Mesendoderm (in vitro differentiated cells): ENCODE measurements around the gene EFCAB11.

Experiments used
- DNase-seq: peaks from one replicate; pipeline ENCODE4 v3.0.0; 2013
- H2AK5ac ChIP-seq: 2 replicates; pipeline ENCODE4 v1.6.1; 2013; ENCODE audit warnings: low read length, inconsistent platforms
- H2BK120ac ChIP-seq: 2 replicates; pipeline ENCODE4 v1.6.1; 2013; ENCODE audit warnings: low read depth, mild to moderate bottlenecking, low read length, moderate library complexity, mixed read lengths
- H2BK15ac ChIP-seq: replicated peaks from 2 replicates; pipeline ENCODE4 v1.6.1; 2013; ENCODE audit warnings: low read depth, mild to moderate bottlenecking, moderate library complexity
- H2BK5ac ChIP-seq: 2 replicates; pipeline ENCODE4 v1.6.1; 2013; ENCODE audit warnings: low read length, inconsistent platforms
- H3K18ac ChIP-seq: 2 replicates; pipeline ENCODE4 v1.6.1; 2013; ENCODE audit warnings: mild to moderate bottlenecking, low read length, mixed read lengths
- H3K23ac ChIP-seq: one replicate; pipeline ENCODE4 v1.6.1; 2013; ENCODE audit warnings: low read length
- H3K27ac ChIP-seq: 2 replicates; pipeline ENCODE4 v1.5.1; 2013; ENCODE audit warnings: low read depth, mild to moderate bottlenecking, inconsistent platforms, low read length, moderate library complexity
- H3K27me3 ChIP-seq: 2 replicates; pipeline ENCODE4 v1.6.1; 2013; ENCODE audit warnings: low read length, control low read depth, mild to moderate bottlenecking, inconsistent platforms; ENCODE audit not compliant: insufficient read depth, poor library complexity
- H3K36me3 ChIP-seq: 2 replicates; pipeline ENCODE4 v1.6.1; 2013; ENCODE audit warnings: low read length, inconsistent platforms; ENCODE audit not compliant: control insufficient read depth, insufficient read depth
- H3K4ac ChIP-seq: one replicate; pipeline ENCODE4 v1.6.1; 2013; ENCODE audit warnings: low read depth, mild to moderate bottlenecking, low read length, moderate library complexity
- H3K4me1 ChIP-seq: 2 replicates; pipeline ENCODE4 v1.6.1; 2013; ENCODE audit warnings: low read depth, low read length, inconsistent platforms; ENCODE audit not compliant: control insufficient read depth
- H3K4me2 ChIP-seq: 2 replicates; pipeline ENCODE4 v1.6.1; 2013; ENCODE audit warnings: low read length
- H3K4me3 ChIP-seq: 2 replicates; pipeline ENCODE4 v1.5.1; 2013; ENCODE audit warnings: mild to moderate bottlenecking, low read length
- H3K56ac ChIP-seq: one replicate; pipeline ENCODE4 v1.6.1; 2013; ENCODE audit warnings: low read length
- H3K79me1 ChIP-seq: 2 replicates; pipeline ENCODE4 v1.6.1; 2013; ENCODE audit warnings: low read length, inconsistent platforms
- H3K79me2 ChIP-seq: 2 replicates; pipeline ENCODE4 v1.6.1; 2013; ENCODE audit warnings: mild to moderate bottlenecking, low read length; ENCODE audit not compliant: control insufficient read depth, insufficient read depth
- H3K9ac ChIP-seq: 2 replicates; pipeline ENCODE4 v1.6.1; 2013; ENCODE audit warnings: low read length, inconsistent platforms
- H4K5ac ChIP-seq: one replicate; pipeline ENCODE4 v1.6.1; 2013; ENCODE audit warnings: low read length
- H4K8ac ChIP-seq: one replicate; pipeline ENCODE4 v1.6.1; 2013; ENCODE audit warnings: low read depth, mild to moderate bottlenecking, control low read depth, low read length, moderate library complexity
- WGBS: extraction: QIAGEN DNeasy Blood & Tissue Kit; methylation state at CpG from one replicate; pipeline ENCODE4 v1.1.7; 2013; ENCODE audit warnings: low lambda C conversion rate, missing lambda C conversion rate; ENCODE audit not compliant: insufficient coverage; ENCODE audit errors: extremely low coverage; 5-methylcytosine and 5-hydroxymethylcytosine counted together

EFCAB11 gene

DNA sequence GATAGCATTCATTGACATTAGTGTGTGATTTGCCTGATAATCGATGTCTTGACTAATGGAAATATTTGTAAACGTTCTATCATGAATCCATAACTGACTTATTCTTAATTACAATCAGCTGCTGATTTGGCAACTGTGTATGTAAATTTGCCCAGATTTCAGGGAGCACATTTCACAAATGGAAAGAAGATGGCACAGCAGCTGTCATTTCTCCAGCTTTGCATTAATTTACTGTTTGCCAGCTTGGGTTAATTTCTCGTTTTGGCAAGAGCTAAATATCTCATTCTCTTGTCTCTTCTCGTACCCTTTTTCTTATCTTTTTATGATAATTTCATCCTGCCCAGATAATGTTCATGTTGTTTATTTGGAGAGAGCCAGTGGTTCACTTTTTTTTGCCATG is 24.1 kb upstream of the EFCAB11 start:
- DNase-seq, result no peak
- Histone ChIP-seq H2BK120ac (no peak overlapping the region), H3K4me3 (no peak overlapping the region), H3K79me2 (no peaks in the 10 kb centered on the region), H2BK15ac (no peak overlapping the region), H3K79me1 (no peaks in the 10 kb centered on the region), H3K4me1 (no peaks in the 10 kb centered on the region), H4K5ac (no peak overlapping the region), H3K4me2 (no peak overlapping the region), H2AK5ac (no peak overlapping the region), H3K4ac (no peak overlapping the region), H4K8ac (no peak overlapping the region), H3K9ac (no peak overlapping the region), H3K27me3 (no peaks in the 10 kb centered on the region), H3K27ac (no peak overlapping the region), H3K36me3 (peaks cover 11% of the 10 kb centered on the region), H2BK5ac (no peak overlapping the region), H3K23ac (no peak overlapping the region), H3K18ac (no peak overlapping the region), H3K56ac (no peak overlapping the region)
- no CpG with 5 or more reads among the region's 4 CpGs for WGBS

DNA sequence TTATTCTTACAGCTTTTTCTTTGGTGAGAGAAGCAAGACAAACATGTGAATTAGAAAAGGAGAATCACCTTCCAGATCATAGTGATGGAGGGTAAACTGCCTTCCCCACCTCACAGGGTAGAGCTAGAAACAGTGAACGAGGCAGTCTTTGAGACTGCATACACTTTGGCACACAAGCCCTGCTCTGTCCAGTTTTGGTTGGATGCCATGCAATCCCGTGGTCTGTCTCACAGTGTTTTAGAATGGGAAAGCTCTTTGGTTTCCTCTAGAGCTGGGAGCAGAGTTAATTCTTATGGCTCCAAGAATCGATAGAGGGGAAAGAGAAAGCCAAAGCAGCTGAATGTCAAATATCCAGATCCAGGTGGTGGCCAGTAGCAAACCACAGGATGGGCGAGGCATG is 23.1 kb upstream of the EFCAB11 start:
- Histone ChIP-seq H3K18ac (no peak overlapping the region), H2BK120ac (no peak overlapping the region), H3K79me1 (no peaks in the 10 kb centered on the region), H2BK5ac (no peak overlapping the region), H2BK15ac (no peak overlapping the region), H3K9ac (no peak overlapping the region), H4K8ac (no peak overlapping the region), H3K4me3 (no peak overlapping the region), H3K4me1 (no peaks in the 10 kb centered on the region), H3K4ac (no peak overlapping the region), H3K56ac (no peak overlapping the region), H3K79me2 (no peaks in the 10 kb centered on the region), H4K5ac (no peak overlapping the region), H3K36me3 (peaks cover 12% of the 10 kb centered on the region), H3K4me2 (no peak overlapping the region), H2AK5ac (no peak overlapping the region), H3K27ac (no peak overlapping the region), H3K23ac (no peak overlapping the region), H3K27me3 (no peaks in the 10 kb centered on the region)
- WGBS, result no CpG with 5 or more reads among the region's 4 CpGs
- no peak for DNase-seq

DNA sequence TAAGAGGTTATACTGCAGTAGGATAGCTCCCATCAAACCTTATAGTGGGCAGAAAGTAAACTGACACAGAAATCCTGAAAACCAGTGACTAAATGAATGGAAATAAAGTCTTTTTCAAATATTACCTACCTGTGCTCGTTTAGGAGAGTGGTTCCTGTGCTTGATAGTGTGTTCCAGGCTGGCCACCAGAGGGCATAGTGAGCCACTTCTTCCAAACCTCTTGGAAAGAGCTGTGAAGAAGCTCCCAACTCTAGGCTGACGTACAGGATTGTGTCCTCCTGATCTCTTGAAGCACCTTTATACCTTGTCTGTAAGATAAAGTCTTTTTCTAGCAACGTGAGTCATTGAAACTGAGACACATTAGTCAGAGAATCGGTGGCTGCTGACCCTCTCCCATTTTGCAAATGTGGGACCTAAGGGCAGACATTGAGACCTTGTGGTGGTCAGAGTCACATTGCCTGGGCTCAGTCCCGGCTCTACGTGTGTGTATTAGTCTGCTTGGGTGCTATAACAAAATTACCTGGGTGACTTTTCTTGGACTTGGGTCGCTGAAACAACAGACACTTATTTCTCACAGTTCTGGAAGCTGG is 18.8 kb upstream of the EFCAB11 start:
- Histone ChIP-seq H3K4me2 (no peak overlapping the region), H3K18ac (no peak overlapping the region), H2BK5ac (no peak overlapping the region), H3K27me3 (no peaks in the 10 kb centered on the region), H4K8ac (no peak overlapping the region), H3K4me3 (no peak overlapping the region), H3K9ac (no peak overlapping the region), H3K27ac (no peak overlapping the region), H3K23ac (no peak overlapping the region), H2BK120ac (no peak overlapping the region), H3K79me2 (no peaks in the 10 kb centered on the region), H3K4me1 (no peaks in the 10 kb centered on the region), H3K36me3 (peaks cover 17% of the 10 kb centered on the region), H3K79me1 (no peaks in the 10 kb centered on the region), H2AK5ac (no peak overlapping the region), H2BK15ac (no peak overlapping the region), H3K4ac (no peak overlapping the region), H3K56ac (no peak overlapping the region), H4K5ac (no peak overlapping the region)
- DNase-seq, result peak; percentile 80
- no CpG with 5 or more reads among the region's 7 CpGs for WGBS

DNA sequence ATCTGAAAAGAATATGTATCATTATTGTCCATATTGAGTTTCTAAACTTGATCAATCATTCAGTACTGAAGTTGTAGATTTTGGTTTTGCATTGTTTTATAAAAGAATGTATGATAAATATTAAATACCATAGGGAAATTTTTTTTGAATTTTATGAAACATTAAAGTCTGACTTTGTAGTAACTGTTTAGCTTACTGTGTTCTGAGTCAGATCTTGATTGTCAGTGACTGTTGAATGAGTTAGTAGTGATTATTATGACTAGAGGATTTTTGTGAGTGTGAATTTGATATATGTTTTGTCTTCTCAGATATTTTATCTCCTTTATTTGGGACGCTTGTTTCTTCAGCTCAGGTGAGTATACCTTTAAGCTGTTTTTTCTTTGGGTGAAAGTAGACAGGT is 11.3 kb upstream of the EFCAB11 start:
- Histone ChIP-seq H3K4me2 (no peak overlapping the region), H2BK120ac (no peak overlapping the region), H3K56ac (no peak overlapping the region), H3K79me1 (peaks cover 11% of the 10 kb centered on the region), H3K79me2 (peaks cover 3% of the 10 kb centered on the region), H2AK5ac (no peak overlapping the region), H3K9ac (no peak overlapping the region), H3K27ac (no peak overlapping the region), H3K18ac (no peak overlapping the region), H2BK15ac (no peak overlapping the region), H3K27me3 (no peaks in the 10 kb centered on the region), H3K4ac (no peak overlapping the region), H4K5ac (no peak overlapping the region), H3K4me3 (no peak overlapping the region), H2BK5ac (no peak overlapping the region), H3K36me3 (peaks cover 5% of the 10 kb centered on the region), H4K8ac (no peak overlapping the region), H3K23ac (no peak overlapping the region), H3K4me1 (no peaks in the 10 kb centered on the region)
- DNase-seq, result no peak
- no CpG with 5 or more reads among the region's 1 CpG for WGBS

DNA sequence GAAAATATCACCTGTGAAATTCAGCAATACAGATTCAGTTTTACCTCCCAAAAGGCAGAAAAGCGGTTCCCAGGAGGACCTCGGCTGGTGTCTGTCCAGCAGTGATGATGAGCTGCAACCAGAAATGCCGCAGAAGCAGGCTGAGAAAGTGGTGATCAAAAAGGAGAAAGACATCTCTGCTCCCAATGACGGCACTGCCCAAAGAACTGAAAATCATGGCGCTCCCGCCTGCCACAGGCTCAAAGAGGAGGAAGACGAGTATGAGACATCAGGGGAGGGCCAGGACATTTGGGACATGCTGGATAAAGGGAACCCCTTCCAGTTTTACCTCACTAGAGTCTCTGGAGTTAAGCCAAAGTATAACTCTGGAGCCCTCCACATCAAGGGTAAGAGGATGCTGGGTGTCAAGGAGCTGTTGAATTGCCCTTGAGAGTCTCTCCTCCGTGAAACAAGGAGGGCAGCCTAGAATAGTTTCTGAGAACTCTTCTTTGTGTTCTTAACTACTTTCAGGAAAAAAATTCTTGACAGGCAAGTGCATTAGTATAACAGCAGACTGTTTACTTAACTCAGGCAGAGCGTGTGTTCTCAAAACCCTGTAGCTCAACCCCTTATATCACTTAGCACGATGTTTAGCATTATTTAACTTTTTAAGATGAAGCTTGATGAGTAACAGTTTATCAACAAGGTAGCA is 8.9 kb upstream of the EFCAB11 start:
- no peak for DNase-seq
- Histone ChIP-seq H3K4me2 (no peak overlapping the region), H3K79me1 (peaks cover 11% of the 10 kb centered on the region), H4K8ac (no peak overlapping the region), H3K27me3 (no peaks in the 10 kb centered on the region), H3K79me2 (peaks cover 3% of the 10 kb centered on the region), H3K23ac (no peak overlapping the region), H2AK5ac (no peak overlapping the region), H2BK120ac (no peak overlapping the region), H4K5ac (no peak overlapping the region), H3K4me1 (no peaks in the 10 kb centered on the region), H2BK5ac (no peak overlapping the region), H3K36me3 (peaks cover 2% of the 10 kb centered on the region), H3K4me3 (no peak overlapping the region), H3K18ac (no peak overlapping the region), H3K9ac (no peak overlapping the region), H3K56ac (no peak overlapping the region), H3K4ac (no peak overlapping the region), H3K27ac (no peak overlapping the region), H2BK15ac (no peak overlapping the region)
- WGBS, result no CpG with 5 or more reads among the region's 10 CpGs

DNA sequence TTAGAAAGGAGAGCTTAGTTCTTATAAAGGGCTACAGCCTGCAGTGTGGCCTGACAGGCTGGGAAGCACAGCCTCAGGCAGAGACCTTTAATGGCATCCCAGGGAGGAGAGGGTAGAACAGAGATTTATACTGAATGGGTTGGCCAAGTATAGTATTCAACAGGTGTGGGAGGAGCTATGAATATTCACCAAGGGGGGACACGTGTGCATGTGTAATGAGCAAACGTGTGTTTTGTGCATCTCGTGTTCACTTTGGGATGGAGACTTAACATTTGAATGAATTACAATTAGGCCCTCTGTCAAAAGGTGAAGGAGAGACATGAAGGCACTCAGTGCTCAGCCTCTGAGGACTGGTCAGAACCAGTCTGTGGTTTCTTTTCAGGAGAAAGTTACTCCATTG is 6.4 kb upstream of the EFCAB11 start:
- H3K4me3 ChIP-seq, result no peak overlapping the region
- no peak overlapping the region for H3K18ac ChIP-seq
- H2BK120ac ChIP-seq, result no peak overlapping the region
- H3K23ac ChIP-seq, result no peak overlapping the region
- no peak overlapping the region for H2AK5ac ChIP-seq
- no peak overlapping the region for H4K8ac ChIP-seq
- H3K4me1 ChIP-seq, result no peaks in the 10 kb centered on the region
- no peak overlapping the region for H3K9ac ChIP-seq
- DNase-seq, result no peak
- H3K79me2 ChIP-seq, result peaks cover 14% of the 10 kb centered on the region
- no peak overlapping the region for H4K5ac ChIP-seq
- no peak overlapping the region for H3K56ac ChIP-seq
- H3K27me3 ChIP-seq, result no peaks in the 10 kb centered on the region
- H2BK5ac ChIP-seq, result no peak overlapping the region
- no peak overlapping the region for H3K4ac ChIP-seq
- no peak overlapping the region for H3K27ac ChIP-seq
- WGBS, result no CpG with 5 or more reads among the region's 3 CpGs
- H3K4me2 ChIP-seq, result no peak overlapping the region
- no peak overlapping the region for H2BK15ac ChIP-seq
- peaks cover 2% of the 10 kb centered on the region for H3K36me3 ChIP-seq
- peaks cover 20% of the 10 kb centered on the region for H3K79me1 ChIP-seq
